Measurements from ENCODE around the gene DNAL1. TPM values are rescaled to one million over a fixed set of nuclear protein-coding genes. Genes with fewer than 3 reads are reported as not detected.

The DNAL1 gene
- total and polyA plus RNA-seq, 2 of the 13 experiments (the other 11 are each of a cell fraction or from before 2014, with no cell fraction given): 1.4 to 13.3 TPM

GRCh38 chr14:73602994-73603393, 41.8 kb upstream of the DNAL1 start (continued):
- TF ChIP-seq ZNF660 (CRISPR knock-in tag; IDR thresholded peaks at IDR 0.05; ENCODE audit: borderline replicate concordance, low read depth) (no peak), HDAC6 (IDR thresholded peaks at IDR 0.05; ENCODE audit: low read depth, low read length) (no peak), EED (CRISPR knock-in tag; IDR thresholded peaks at IDR 0.05) (no peak), THAP9 (CRISPR knock-in tag; IDR thresholded peaks at IDR 0.05; ENCODE audit: borderline replicate concordance) (no peak), HNRNPH1 (optimal IDR thresholded peaks at IDR 0.05; ENCODE audit: low read depth, low read length) (no peak), ZNF468 (CRISPR knock-in tag; IDR thresholded peaks at IDR 0.05) (no peak), ZNF275 (CRISPR knock-in tag; IDR thresholded peaks at IDR 0.05; ENCODE audit: borderline replicate concordance) (no peak)

GRCh38 chr14:73606271-73606670, 38.5 kb upstream of the DNAL1 start:
- no peaks in the 10 kb centered on the region for H4K20me1 ChIP-seq (ENCODE audit: insufficient read depth, low read length)
- H3K4me1 ChIP-seq (ENCODE audit: insufficient read depth, low read length): peaks cover 25% of the 10 kb centered on the region
- DNase-seq (ENCODE audit: low spot score) (no peak), ATAC-seq (no peak), FAIRE-seq (no peak)
- no peaks in the 10 kb centered on the region for H3K79me2 ChIP-seq (ENCODE audit: insufficient read depth, low read length)
- H3K36me3 ChIP-seq (replicated peaks in 1 of 2; ENCODE audit: control insufficient read depth in 1 of 2, insufficient read depth in 2 of 2, low read length in 2 of 2): no peaks in the 10 kb centered on the region
- WGBS (ENCODE audit: low lambda C conversion rate): 79% methylated on average over 3 of the region's 3 CpGs
- intact Hi-C loops (cut with micrococcal nuclease; ENCODE audit: unreplicated experiment): no loop called here
- POLR2A ChIA-PET: no interaction called here
- no peaks in the 10 kb centered on the region for H3K27me3 ChIP-seq (ENCODE audit: control insufficient read depth in 1 of 2, insufficient read depth in 2 of 2, low read length in 2 of 2)
- no peak overlapping the region for H3K9ac ChIP-seq (ENCODE audit: insufficient read depth, low read depth, low read length)
- no peak overlapping the region for H3K27ac ChIP-seq (ENCODE audit: extremely low read length, insufficient read depth, low read length)
- H3K9me3 ChIP-seq (ENCODE audit: low read length): no peaks in the 10 kb centered on the region
- CTCF ChIA-PET (ENCODE audit: low intra/inter-chr PET ratio, low total read pairs): no interaction called here
- in situ Hi-C loops (cut with HindIII; ENCODE audit: extremely low pct_ligation_motif_present, low pct_unique_long_range_greater_than_20kb): no loop called here
- H3K4me3 ChIP-seq (replicated peaks in 1 of 3; ENCODE audit: insufficient read depth in 1 of 3, low read depth in 2 of 3, low read length in 3 of 3): no peak overlapping the region
- no peak overlapping the region for H2AFZ ChIP-seq (ENCODE audit: low read length)
- H3K4me2 ChIP-seq (ENCODE audit: low read depth, low read length): no peak overlapping the region
- no TSS peak for BruUV-seq (replicated peaks)
- TF ChIP-seq SMARCC2 (IDR thresholded peaks at IDR 0.05): no peak
- TF ChIP-seq CBX5 (CRISPR knock-in tag; IDR thresholded peaks at IDR 0.05; ENCODE audit: borderline replicate concordance): no peak
- no peak for TF ChIP-seq TEF (CRISPR knock-in tag; IDR thresholded peaks at IDR 0.05)
- TF ChIP-seq ZNF543 (CRISPR knock-in tag; IDR thresholded peaks at IDR 0.05): no peak
- no peak for TF ChIP-seq JDP2 (CRISPR knock-in tag; IDR thresholded peaks at IDR 0.05; ENCODE audit: borderline replicate concordance)
- TF ChIP-seq YEATS2 (CRISPR knock-in tag; IDR thresholded peaks at IDR 0.05; ENCODE audit: borderline replicate concordance): no peak
- TF ChIP-seq ZNF33B (CRISPR knock-in tag; IDR thresholded peaks at IDR 0.05): no peak
- TF ChIP-seq ZNF24 (IDR thresholded peaks at IDR 0.05): no peak
- no peak for TF ChIP-seq TCF12 (IDR thresholded peaks at IDR 0.05)
- TF ChIP-seq TCF12 (CRISPR knock-in tag; IDR thresholded peaks at IDR 0.05): no peak
- no peak for TF ChIP-seq ZBTB7B (CRISPR knock-in tag; IDR thresholded peaks at IDR 0.05)
- no peak for TF ChIP-seq PHF21A (CRISPR knock-in tag; IDR thresholded peaks at IDR 0.05)
- TF ChIP-seq ZNF724P (CRISPR knock-in tag; IDR thresholded peaks at IDR 0.05; ENCODE audit: borderline replicate concordance): no peak

Measured in HepG2 (cell line).